ENCODE data around the gene CDX1. TPM values are rescaled to one million over a fixed set of nuclear protein-coding genes. Genes with fewer than 3 reads are reported as not detected.
A peak's percentile ranks its signal among the peaks of the same experiment; 100 is the strongest.

The CDX1 gene
- total RNA-seq: not detected

GRCh38 chr5:150166650-150167511 is at the start of gene CDX1:
CDX1 (plus strand) TSS chr5:150166778; CDS start chr5:150166877, 99 bp downstream.
- no peaks in the 10 kb centered on the region for H3K36me3 Mint-ChIP-seq (ENCODE audit: low read depth)
- ChIA-PET POLR2A (no interaction called here), CTCF (no interaction called here)
- peaks cover 27% of the 10 kb centered on the region for H3K27me3 Mint-ChIP-seq
- H3K9me3 Mint-ChIP-seq (ENCODE audit: low read depth): no peaks in the 10 kb centered on the region
- H3K4me1 Mint-ChIP-seq: no peaks in the 10 kb centered on the region
- H3K27ac Mint-ChIP-seq: no peak within 1 kb of the TSS
- intact Hi-C loops (cut with DNase I, micrococcal nuclease): no loop called here
- no peak for ATAC-seq
- H3K4me3 Mint-ChIP-seq: no peak within 1 kb of the TSS
- no peak for DNase-seq

- ChIA-PET CTCF (interaction anchor here (0.7 to 1.3 kb wide), 5 partner anchors 11 to 459 kb away, joined by 3 read pairs; no protein-coding TSS in a partner anchor), POLR2A (no interaction called here)
- intact Hi-C loops (cut with DNase I, micrococcal nuclease): no loop called here
- ATAC-seq (no peak), DNase-seq (no peak)
- H3K4me3 Mint-ChIP-seq: no peak overlapping the region
- no peaks in the 10 kb centered on the region for H3K4me1 Mint-ChIP-seq
- H3K27me3 Mint-ChIP-seq: no peaks in the 10 kb centered on the region
- H3K9me3 Mint-ChIP-seq (ENCODE audit: low read depth): no peaks in the 10 kb centered on the region
- no peak overlapping the region for H3K27ac Mint-ChIP-seq
- H3K36me3 Mint-ChIP-seq (ENCODE audit: low read depth): no peaks in the 10 kb centered on the region
Observed at GRCh38 chr5:150117945-150118560, 48.5 kb upstream of the CDX1 start.

- POLR2A ChIA-PET: no interaction called here
- intact Hi-C loops (cut with DNase I, micrococcal nuclease): no loop called here
- no peaks in the 10 kb centered on the region for H3K36me3 Mint-ChIP-seq (ENCODE audit: low read depth)
- H3K27me3 Mint-ChIP-seq: no peaks in the 10 kb centered on the region
- no peak overlapping the region for H3K4me3 Mint-ChIP-seq
- H3K4me1 Mint-ChIP-seq: no peaks in the 10 kb centered on the region
- no peaks in the 10 kb centered on the region for H3K9me3 Mint-ChIP-seq (ENCODE audit: low read depth)
- DNase-seq: no peak
- ATAC-seq: no peak
- H3K27ac Mint-ChIP-seq: no peak overlapping the region
- CTCF ChIA-PET: interaction anchor here (0.7 to 1.3 kb wide), 6 partner anchors 9 to 459 kb away, joined by 3 read pairs; no protein-coding TSS in a partner anchor
Observed at GRCh38 chr5:150118561-150119229, 47.9 kb upstream of the CDX1 start.

- intact Hi-C loops (cut with DNase I, micrococcal nuclease): loop anchor here in 1 of 2 experiments (5.0 kb wide), 1 partner anchor 117 kb away; the partner anchor contains the start of genes HMGXB3 and TIGD6
- ChIA-PET POLR2A (no interaction called here), CTCF (interaction anchor here (0.9 to 1.2 kb wide), 2 partner anchors 10 to 15 kb away, joined by 3 read pairs; no protein-coding TSS in a partner anchor)
- no peaks in the 10 kb centered on the region for H3K4me1 Mint-ChIP-seq
- no peaks in the 10 kb centered on the region for H3K9me3 Mint-ChIP-seq (ENCODE audit: low read depth)
- H3K27me3 Mint-ChIP-seq: no peaks in the 10 kb centered on the region
- H3K36me3 Mint-ChIP-seq (ENCODE audit: low read depth): no peaks in the 10 kb centered on the region
- DNase-seq (peak; percentile 35), ATAC-seq (peak; percentile 58)
- H3K4me3 Mint-ChIP-seq: no peak overlapping the region
- no peak overlapping the region for H3K27ac Mint-ChIP-seq
Observed at GRCh38 chr5:150119421-150120061, 47.0 kb upstream of the CDX1 start.

GRCh38 chr5:150120062-150120441 is 46.5 kb upstream of the CDX1 start:
- DNase-seq (no peak), ATAC-seq (no peak)
- no peaks in the 10 kb centered on the region for H3K36me3 Mint-ChIP-seq (ENCODE audit: low read depth)
- intact Hi-C loops (cut with DNase I, micrococcal nuclease): loop anchor here in 1 of 2 experiments (5.0 kb wide), 1 partner anchor 118 kb away; the partner anchor contains the start of genes HMGXB3 and TIGD6
- CTCF ChIA-PET: interaction anchor here (0.9 kb wide), 1 partner anchor 14 kb away, joined by 3 read pairs; no protein-coding TSS in a partner anchor
- H3K9me3 Mint-ChIP-seq (ENCODE audit: low read depth): no peaks in the 10 kb centered on the region
- POLR2A ChIA-PET: no interaction called here
- H3K4me3 Mint-ChIP-seq: no peak overlapping the region
- H3K4me1 Mint-ChIP-seq: no peaks in the 10 kb centered on the region
- no peak overlapping the region for H3K27ac Mint-ChIP-seq
- H3K27me3 Mint-ChIP-seq: no peaks in the 10 kb centered on the region

- CTCF ChIA-PET: interaction anchor here (0.6 to 1.1 kb wide), 4 partner anchors 14 to 367 kb away, joined by 3 to 4 read pairs (median 3); no protein-coding TSS in a partner anchor
- intact Hi-C loops (cut with DNase I, micrococcal nuclease): loop anchor here in 1 of 2 experiments (5.0 kb wide), 1 partner anchor 119 kb away; the partner anchor contains the start of genes HMGXB3 and TIGD6
- DNase-seq: no peak
- Mint-ChIP-seq H3K4me3 (no peak overlapping the region), H3K27ac (no peak overlapping the region), H3K27me3 (no peaks in the 10 kb centered on the region), H3K36me3 (ENCODE audit: low read depth) (no peaks in the 10 kb centered on the region), H3K4me1 (no peaks in the 10 kb centered on the region), H3K9me3 (ENCODE audit: low read depth) (no peaks in the 10 kb centered on the region)
- no peak for ATAC-seq
- POLR2A ChIA-PET: no interaction called here
Observed at GRCh38 chr5:150120617-150121447, 45.7 kb upstream of the CDX1 start.

GRCh38 chr5:150121448-150122157 is 45.0 kb upstream of the CDX1 start:
- ChIA-PET CTCF (interaction anchor here (0.7 to 1.4 kb wide), 5 partner anchors 10 to 117 kb away, joined by 3 to 4 read pairs (median 3); no protein-coding TSS in a partner anchor), POLR2A (no interaction called here)
- Mint-ChIP-seq H3K9me3 (ENCODE audit: low read depth) (no peaks in the 10 kb centered on the region), H3K27me3 (no peaks in the 10 kb centered on the region), H3K4me1 (no peaks in the 10 kb centered on the region), H3K4me3 (no peak overlapping the region), H3K27ac (no peak overlapping the region), H3K36me3 (ENCODE audit: low read depth) (no peaks in the 10 kb centered on the region)
- ATAC-seq: no peak
- intact Hi-C loops (cut with DNase I, micrococcal nuclease): loop anchor here in 1 of 2 experiments (5.0 kb wide), 1 partner anchor 119 kb away; the partner anchor contains the start of genes HMGXB3 and TIGD6
- no peak for DNase-seq

GRCh38 chr5:150122158-150122510 is 44.4 kb upstream of the CDX1 start:
- no peaks in the 10 kb centered on the region for H3K9me3 Mint-ChIP-seq (ENCODE audit: low read depth)
- peak; percentile 93 for ATAC-seq
- ChIA-PET POLR2A (no interaction called here), CTCF (interaction anchor here (0.7 to 1.4 kb wide), 4 partner anchors 9 to 290 kb away, joined by 3 to 4 read pairs (median 3); no protein-coding TSS in a partner anchor)
- no peaks in the 10 kb centered on the region for H3K27me3 Mint-ChIP-seq
- no peaks in the 10 kb centered on the region for H3K36me3 Mint-ChIP-seq (ENCODE audit: low read depth)
- peak; percentile 68 for DNase-seq
- H3K4me1 Mint-ChIP-seq: no peaks in the 10 kb centered on the region
- no peak overlapping the region for H3K27ac Mint-ChIP-seq
- H3K4me3 Mint-ChIP-seq: no peak overlapping the region
- intact Hi-C loops (cut with DNase I, micrococcal nuclease): loop anchor here in 1 of 2 experiments (5.0 kb wide), 1 partner anchor 120 kb away; the partner anchor contains the start of genes HMGXB3 and TIGD6

- no peak overlapping the region for H3K27ac Mint-ChIP-seq
- H3K4me3 Mint-ChIP-seq: no peak overlapping the region
- intact Hi-C loops (cut with DNase I, micrococcal nuclease): loop anchor here in 1 of 2 experiments (5.0 kb wide), 1 partner anchor 121 kb away; the partner anchor contains the start of genes HMGXB3 and TIGD6
- ATAC-seq (no peak), DNase-seq (no peak)
- POLR2A ChIA-PET: no interaction called here
- H3K36me3 Mint-ChIP-seq (ENCODE audit: low read depth): no peaks in the 10 kb centered on the region
- no peaks in the 10 kb centered on the region for H3K27me3 Mint-ChIP-seq
- CTCF ChIA-PET: interaction anchor here (0.7 to 1.4 kb wide), 3 partner anchors 8 to 291 kb away, joined by 3 to 4 read pairs (median 3); no protein-coding TSS in a partner anchor
- no peaks in the 10 kb centered on the region for H3K4me1 Mint-ChIP-seq
- H3K9me3 Mint-ChIP-seq (ENCODE audit: low read depth): no peaks in the 10 kb centered on the region
Observed at GRCh38 chr5:150122536-150123481, 43.8 kb upstream of the CDX1 start.
